ENCODE data around the gene ARMC2.

DNA sequence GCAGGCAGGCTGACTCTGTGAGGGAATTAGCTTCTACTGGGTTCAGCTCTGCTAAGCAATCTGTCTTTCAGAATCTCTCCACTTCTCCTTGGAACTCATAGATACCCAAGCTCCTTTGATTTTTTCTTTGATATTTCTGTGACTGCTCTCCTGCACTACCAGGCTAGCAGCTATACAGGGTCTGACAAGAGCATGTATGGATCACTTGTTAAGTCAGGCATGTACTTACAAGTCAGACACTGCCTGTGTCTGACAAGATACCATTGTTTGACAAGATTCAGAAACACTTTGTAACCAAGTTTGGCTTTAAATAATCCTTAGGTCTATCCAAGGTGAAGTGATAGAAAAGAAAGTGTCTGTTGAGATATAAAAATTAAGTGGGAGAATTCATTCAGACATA, 167.0 kb downstream of the ARMC2 start:
- no peak for TF ChIP-seq POLR2A (IDR thresholded peaks at IDR 0.05)
- no peak for TF ChIP-seq CTCF (IDR thresholded peaks at IDR 0.05)

Measured in tibial nerve (tissue), 3 donors.